Midbrain (tissue), 1 donor: ENCODE measurements around the gene CLASP2.
A peak's percentile ranks its signal among the peaks of the same experiment; 100 is the strongest.
"Not testable (repeated sequence)": the region's sequence is repeated elsewhere in the genome, so short reads cannot be mapped to it uniquely, and the experiment has no call there.

Experiments
- DNase-seq: peaks from one replicate; lab custom pipeline; 2025; lab: John Stamatoyannopoulos, UW

Gene CLASP2

DNA sequence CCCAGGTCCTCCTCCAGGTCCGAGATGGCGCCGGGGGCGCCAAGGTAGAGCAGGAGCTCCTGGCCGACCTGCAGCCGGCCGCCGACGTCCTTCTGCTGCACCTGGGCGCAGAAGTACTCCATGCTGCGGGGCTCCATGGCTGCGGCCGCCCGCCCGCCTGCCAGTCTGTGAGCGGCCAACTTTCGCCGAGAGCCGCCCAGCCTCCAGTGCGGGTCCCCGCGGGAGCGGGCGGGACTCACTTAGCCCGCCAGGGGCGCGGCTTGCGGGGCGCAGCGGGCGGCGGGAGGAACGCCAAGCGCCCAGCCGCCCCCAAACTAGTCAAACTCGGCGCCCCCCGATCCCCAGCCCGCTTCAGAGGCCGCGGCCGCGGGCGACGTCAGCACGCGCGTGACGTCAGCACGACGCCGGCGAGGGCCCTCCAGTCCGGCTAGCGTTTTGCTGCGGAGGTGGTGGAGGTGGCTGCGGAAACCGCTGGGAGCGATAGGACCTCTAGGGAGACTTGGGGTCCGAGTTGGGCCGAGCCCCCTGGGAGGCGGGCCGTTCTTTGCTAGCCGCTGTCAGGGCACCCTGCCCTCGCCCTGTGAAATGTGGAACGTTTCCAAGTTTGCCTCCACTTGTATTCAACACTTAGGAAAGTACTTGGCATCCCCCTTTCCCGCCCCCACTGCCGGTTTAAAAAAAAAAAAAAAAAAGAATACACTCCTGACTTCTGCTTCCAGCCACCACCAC is at the start of gene CLASP2:
TSS of gene CLASP2 (minus strand) at position 389 of the 729 bp plus-strand sequence. CDS start at position 137, 252 bp downstream.
- peak; percentile 76 for DNase-seq

DNA sequence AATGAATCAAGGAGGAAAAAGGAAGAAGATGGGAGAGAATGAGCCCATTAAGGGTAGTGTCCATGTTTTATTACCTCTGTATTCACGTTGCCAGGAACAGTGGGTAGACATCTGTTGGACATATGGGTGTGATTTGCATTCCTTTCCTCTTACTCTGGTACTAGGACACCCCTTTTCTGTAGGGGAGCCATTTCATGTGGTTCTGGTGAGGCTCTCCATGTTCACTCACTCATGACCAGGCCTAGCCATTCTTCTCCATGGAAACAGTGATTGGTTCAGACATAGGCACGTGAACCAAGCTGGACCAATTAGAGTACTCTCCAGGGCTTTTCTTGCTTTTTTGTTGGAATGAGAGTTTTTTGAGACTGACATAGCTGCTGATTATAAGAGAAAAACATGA is 40.8 kb upstream of the CLASP2 start:
- DNase-seq, result no peak

DNA sequence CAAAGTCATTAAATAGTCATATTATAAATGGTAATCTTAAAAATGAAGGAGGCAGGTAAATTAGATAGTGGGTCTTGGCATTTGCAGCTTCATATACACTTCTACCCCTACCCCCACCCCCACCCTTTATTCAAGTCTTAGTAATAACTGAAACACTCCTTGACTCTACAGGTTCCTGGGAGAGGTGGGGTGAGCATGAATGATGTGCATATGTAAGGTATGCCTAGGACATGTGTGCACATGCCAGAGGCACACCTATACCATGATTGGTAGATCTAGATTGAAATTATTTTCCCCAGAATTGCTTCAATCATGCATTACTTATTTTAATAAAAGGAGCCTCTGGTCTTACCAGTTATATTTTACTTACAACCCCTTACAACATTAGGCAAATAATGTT is 40.2 kb upstream of the CLASP2 start:
- no peak for DNase-seq

DNA sequence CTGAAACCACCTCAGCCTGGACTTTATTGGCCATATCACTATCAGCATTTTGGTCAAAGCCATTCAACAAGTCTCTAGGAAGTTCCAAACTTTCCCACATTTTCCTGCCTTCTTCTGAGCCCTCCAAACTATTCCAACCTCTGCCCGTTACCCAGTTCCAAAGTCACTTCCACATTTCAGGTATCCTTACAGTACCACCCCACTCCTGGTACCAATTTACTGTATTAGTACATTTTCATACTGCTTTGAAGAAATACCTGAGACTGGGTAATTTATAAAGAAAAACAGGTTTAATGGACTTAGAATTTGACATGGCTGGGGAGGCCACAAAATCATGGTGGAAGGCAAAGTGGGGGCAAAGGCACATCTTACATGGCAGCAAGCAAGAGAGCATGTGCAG is 36.3 kb upstream of the CLASP2 start:
- DNase-seq, result not testable (repeated sequence)

DNA sequence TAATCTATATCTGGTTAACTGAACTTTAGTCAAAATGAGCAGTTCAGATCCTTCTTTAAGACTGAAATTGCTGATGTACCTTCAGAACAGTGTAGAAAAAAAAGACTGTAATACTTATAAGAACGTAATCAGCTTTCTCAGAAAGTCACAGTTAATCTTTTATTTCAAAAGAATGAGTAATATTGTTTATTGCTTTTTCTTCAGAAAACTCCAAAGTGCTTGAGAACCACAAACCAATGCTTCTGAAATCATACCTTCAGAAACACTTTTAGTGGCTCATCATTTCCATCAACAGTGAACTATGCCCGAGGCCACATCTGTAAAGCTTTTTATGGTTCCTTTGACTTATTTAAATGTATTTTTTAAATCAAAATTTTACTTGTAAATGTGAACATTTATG is 33.3 kb upstream of the CLASP2 start:
- no peak for DNase-seq

DNA sequence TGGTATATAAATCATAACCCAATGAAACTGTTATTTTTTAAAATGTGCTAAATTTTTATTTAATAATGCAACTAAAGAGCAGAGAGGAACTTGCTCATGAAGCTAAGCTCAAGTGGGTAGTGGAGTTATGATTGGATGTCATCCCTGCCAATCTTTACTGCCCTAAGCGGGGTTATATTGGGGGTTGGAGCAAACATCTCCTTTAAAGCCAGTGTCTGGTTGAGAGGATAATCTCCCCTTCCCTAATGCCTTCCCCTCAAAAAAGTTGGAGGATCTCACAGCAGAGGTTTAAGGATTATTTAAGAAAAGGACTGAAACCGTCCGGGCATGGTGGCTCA is 32.1 kb upstream of the CLASP2 start:
- no peak for DNase-seq

DNA sequence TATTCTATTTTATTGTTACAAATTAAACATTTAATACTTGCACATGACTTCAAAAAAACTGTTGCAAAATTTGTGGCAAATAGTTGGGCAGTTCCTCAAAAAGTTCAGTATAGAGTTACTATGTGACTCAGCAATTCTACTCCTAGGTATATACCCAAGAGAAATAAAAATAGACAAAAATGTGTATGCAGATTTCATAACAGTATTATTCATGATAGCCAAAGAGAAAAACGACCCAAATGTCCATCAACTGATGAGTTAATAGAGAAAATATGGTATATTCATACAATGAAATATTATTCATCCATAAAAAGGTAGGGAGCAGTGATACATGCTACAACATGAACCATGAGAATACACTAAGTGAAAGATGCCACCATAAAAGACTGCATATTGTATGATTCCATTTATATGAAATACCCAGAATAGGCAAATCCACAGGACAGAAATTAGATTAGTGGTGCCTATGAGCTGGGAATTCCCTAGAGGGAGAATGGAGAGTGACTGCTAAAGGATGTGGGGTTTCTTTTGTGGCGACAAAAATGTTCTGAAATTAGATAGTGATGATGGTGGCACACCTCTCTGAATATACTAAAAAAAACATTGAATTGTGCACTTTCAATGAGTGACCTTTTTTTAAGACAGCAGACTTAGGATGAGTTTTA is 31.6 kb upstream of the CLASP2 start:
- no peak for DNase-seq

DNA sequence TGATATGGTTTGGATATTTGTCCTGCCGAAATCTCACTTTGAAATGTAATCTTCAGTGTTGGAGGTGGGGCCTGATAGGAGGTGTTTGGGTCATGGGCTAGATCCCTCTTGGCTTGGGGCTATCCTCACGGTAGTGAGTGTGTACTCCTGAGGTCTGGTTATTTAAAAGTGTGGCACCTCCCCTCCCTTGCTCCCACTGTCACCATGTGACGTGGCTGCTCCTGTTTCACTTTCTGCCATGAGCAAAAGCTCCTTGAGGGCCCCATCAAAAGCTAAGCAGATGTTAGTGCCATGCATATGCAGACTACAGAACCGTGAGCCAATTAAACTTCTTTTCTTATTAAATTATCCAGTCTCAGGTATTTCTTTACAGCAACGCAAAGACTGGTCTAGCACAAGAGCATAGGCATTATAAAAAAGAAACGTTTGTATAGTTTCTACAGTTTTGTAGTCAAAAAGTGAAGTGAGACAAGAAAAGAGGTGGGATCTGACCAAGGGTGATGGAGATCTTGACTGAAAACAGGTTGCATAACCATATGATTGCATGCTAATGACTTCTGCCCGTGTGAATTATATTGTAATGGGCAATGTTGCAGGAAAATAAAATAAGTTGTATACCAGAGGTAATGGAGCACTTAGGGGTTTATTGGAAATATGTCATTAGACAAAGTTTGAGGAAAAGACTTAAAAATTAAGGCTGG is 28.5 kb upstream of the CLASP2 start:
- DNase-seq, result no peak

DNA sequence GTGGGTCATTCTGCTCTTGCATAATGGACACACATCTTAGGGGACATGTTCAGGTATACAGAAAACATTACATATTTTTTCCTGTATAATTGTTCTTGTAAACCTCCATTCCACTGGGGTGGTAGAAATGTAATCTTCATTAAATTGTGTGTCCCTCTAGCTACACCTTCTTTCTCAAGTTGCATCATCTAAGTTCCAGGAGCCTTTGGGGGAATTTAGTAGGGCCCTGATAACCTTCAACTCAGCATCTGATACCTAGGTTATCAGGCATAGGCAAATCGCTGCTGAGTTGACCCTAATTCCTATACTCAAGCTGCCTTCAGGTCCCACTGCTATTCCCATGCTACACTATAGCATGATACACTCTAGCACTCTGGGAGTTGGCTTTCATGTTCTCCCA is 19.1 kb upstream of the CLASP2 start:
- DNase-seq, result no peak

DNA sequence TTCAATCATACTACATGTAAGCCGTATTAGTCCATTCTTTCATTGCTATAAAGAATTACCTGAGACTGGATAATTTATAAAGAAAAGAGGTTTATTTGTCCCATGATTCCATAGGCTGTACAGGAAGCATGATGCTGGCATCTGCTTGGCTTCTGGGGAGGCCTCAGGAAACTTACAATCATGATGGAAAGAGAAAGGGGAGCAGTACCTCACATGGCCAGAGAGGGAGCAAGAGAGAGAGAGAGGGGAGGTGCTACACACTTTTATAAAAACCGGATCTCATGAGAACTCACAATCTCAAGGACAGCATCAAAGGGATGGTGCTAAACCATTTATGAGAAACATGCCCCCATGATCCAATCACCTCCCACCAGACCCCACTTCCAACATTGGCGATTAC is 14.3 kb upstream of the CLASP2 start:
- no peak for DNase-seq

DNA sequence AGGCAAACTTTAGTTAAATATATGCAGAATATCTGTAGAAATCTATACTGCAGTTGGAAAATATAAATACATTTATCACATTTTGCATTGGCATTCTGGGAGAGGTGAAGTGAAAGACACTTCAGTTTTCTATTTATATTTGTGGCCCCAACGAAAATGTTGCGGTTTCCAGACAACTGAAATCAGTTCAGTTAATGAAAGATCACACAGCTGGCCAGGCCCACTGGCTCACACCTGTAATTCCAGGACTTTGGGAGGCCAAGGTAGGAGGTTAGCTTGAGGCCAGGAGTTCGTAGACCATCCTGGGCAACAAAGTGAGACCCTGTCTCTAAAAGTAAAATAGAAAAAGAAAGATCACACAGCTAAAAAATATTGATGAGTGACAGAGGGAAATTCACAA is 11.9 kb upstream of the CLASP2 start:
- DNase-seq, result no peak

DNA sequence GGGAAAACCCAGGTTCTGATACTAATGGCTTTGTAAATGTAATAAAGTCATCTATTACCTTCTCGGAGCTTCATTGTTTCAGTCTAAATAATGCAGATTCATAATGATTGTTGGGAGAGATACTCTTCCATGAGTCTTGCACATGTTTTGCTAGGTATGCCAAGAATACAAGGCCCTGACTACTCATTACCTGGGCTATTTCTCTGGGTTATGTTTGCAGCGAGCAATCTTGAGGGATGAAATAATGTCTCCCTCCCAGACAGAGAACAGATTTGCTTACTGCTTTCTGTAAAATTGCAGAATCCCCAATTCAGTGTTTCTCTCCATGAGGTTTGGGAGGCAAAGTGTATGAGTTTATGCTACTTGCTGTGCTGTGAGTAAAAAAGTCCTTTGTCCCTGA is 6.2 kb upstream of the CLASP2 start:
- DNase-seq, result no peak

DNA sequence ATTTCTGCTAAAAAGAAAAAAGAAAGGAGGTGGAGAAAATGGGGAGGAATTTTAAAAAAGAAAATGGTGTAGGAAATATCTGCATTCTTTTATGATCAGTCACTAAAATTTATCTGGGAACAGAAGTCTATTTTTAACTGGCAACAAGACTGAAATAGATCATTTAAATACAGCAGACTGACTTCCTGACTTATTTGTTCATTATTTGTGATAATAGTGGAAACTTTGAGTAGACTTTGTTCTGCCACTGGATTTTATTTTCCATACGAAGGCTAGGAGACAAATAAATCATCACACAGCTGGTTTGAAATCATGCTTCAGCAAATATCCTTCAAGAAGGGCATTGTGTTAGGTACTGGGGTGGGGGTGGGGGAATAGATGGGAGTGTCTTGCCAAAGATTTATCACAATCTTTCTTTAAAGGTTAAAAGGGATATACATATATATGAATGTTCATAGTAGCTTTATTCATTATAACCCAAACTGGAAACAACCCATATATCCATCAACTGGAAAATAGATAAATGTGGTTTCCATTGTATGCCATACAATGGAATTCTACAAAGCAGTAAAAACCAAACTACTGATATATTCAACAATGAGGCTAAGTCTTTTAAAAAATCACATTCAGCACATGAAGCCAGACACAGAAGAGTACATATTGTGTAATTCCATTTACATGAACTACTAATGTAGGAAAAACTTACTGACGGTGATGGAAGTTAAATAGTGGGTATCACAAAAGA is 4.7 kb upstream of the CLASP2 start:
- DNase-seq, result no peak

DNA sequence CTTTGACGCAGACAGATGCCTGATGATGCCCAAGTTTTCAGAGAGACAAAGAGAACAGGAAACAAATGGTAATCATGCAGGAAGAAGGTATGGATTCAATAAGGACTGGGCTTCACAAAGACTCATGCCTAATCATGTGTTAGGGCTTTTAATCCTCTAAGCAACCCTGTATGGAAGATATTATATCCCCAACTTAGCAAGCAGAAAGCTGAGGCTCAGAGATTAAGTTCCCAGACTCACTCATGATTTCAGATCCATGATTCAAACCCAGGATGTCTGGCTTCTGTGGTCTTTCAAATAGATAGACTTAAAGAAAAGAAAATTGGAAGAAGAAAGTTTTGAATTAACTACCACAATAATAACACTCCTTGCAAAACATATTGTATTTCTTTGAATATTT is 4.1 kb upstream of the CLASP2 start:
- no peak for DNase-seq

DNA sequence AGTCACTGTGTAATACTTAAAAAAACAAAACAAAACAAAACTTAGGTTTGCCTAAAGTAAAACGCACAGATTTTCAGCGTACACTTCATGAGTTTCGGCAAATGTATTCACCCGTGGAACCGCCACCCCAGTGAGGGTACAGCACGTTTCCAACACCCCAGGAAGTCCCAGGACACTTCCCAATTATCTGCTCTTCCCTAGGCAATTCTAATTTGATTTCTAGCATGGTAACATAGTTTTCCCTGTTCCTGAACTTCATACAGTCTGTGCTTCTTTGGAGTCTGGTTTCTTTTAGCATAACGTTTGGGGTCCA is 497 bp upstream of the CLASP2 start:
- no peak for DNase-seq

DNA sequence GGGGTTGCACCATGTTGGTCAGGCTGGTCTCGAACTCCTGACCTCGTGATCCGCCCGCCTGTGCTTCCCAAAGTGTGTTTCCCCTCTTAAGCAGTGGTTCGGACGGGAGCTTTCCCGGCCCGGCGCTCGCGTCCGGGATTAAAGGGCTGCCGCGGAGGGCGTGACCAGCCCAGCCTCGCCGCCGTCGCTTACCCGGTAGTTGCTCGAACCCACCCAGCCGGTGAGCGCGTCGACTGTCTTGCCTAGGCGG is 513 bp downstream of the CLASP2 start:
- no peak for DNase-seq

DNA sequence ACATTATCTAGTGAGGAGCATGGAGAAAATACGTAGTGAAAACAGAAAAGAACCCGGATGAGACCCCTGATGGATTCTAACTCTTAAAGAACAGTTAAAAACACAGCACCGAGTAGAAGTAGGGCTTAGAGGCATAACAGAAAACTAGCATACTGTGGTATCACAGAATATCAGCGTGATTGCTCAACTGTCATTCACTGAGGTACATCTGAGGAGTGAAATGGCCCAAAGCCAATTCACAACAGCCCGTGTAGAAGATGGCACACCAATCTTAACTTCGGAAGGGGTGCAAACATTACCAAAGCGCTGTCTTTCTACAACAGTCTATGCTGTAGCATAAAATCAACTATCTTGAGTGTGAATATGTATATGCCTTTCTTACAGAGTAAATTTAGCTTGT is 1.8 kb downstream of the CLASP2 start:
- DNase-seq, result peak; percentile 19

DNA sequence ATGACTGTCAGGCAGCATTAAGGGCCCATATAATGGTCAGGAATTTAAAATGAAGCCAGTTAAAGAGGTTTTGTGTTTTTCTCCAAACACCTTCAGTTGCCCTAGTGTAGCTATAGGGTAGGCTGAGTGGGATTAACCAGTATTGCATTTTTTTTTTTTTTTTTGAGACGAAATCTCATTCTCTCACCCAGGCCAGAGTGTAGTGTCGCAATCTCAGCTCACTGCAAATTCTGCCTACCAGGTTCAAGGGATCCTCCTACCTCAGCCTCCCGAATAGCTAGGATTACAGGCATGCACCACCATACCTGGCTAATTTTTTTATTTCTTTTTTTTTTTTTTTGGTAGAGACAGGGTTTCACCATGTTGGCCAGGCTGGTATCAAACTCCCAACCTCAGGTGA is 7.0 kb downstream of the CLASP2 start:
- DNase-seq, result no peak

DNA sequence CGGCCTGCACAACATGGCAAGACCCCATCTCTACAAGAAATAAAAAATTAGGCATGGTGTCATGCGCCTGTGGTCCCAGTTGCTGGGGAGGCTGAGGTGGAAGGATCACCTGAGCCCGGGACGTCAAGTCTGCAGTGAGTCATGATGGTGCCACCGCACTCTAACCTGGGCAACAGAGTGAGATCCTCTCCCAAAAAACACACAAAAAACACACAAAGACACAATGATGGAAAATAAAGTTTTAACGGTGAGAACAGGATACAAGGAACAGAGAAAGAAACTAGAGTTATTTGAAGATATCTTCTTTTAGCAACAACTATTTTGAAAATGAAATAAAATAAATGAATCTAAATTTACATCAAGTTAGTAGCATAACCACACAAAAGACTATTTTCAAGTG is 12.0 kb downstream of the CLASP2 start:
- DNase-seq, result no peak

DNA sequence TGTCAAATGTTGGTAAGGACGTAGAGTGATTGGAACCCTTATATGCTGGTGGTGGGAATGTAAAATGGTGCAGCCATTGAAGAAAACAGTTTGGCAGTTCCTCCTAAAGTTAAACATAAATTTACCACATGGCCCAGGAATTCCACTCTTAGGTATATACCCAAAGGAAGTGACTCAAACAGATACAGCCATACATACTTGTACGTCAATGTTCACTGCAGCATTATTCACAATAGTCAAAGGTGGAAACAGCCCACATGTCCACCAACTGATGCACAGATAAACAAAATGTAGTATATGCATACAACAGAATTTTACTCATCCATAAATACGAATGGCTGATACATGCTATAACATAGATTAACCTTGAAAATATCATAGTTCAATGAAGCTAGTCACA is 13.2 kb downstream of the CLASP2 start:
- no peak for DNase-seq

DNA sequence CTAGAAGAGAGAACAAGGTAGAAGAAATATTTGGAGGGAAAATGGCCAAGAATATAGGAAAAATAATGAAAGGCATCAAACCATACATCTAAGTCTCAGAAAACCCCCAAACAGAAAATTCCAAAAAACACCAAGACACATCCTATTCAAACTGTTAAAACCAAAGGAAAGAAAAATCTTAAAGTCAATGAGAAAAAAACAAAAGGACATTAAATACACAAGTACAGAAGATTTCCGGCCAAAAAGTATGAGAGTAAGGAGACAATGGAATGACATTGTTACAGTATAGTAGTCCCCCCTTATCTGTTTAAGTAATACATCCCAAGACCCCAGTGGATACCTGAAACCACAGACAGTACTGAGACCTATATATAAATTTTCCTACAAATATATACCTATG is 18.8 kb downstream of the CLASP2 start:
- no peak for DNase-seq

DNA sequence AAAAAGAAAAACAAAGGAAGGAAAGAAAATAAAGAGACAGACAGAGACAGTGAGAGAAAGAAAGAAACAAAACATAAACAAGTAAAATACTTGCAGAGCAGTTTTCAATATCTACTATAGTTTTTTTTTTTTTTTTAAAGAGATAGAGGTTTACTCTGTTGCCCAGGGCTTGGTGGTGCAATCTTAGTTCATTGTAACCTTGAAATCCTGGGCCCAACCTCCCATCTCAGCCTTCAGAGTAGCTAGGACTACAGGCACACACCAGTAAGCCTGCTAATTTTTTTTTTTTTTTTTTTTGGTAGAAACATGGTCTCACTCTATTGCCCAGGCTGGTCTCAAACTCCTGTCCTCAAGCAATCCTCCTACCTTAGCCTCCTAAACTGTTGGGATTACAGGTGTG is 23.1 kb downstream of the CLASP2 start:
- DNase-seq, result no peak

DNA sequence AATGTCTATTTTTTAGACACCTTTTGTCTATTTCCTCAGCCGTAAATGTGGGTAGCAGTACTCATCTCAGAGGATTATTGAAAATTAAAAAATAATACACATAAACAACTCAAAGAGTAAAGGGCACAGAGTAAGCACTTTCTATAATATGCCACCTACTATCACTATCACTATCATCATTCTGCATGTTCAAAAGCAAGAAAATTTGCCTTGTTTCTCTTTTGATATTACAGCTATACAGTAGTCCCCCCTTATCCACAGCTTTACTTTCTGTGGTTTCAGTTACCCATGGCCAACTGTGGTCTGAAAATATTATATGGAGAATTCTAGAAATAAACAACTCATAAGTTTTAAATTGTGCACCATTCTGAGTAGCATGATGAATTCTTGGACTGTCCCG is 27.7 kb downstream of the CLASP2 start:
- no peak for DNase-seq
